ENCODE results near the gene SPACA9. TPM values are rescaled to one million over a fixed set of nuclear protein-coding genes. Genes with fewer than 3 reads are reported as not detected.

SPACA9 gene
- total RNA-seq, 1 donor from 2014 or later = 3.3 TPM

GRCh38 chr9:132849185-132849706 is 29.5 kb upstream of the SPACA9 start:
- Histone ChIP-seq H3K4me1 (no peaks in the 10 kb centered on the region), H3K27ac (no peak overlapping the region), H3K27me3 (no peaks in the 10 kb centered on the region), H3K4me3 (no peak overlapping the region), H3K36me3 (no peaks in the 10 kb centered on the region), H3K9me3 (no peaks in the 10 kb centered on the region)
- TF ChIP-seq CTCF (IDR thresholded peaks at IDR 0.05) = no peak
- peak; percentile 44 for ATAC-seq
- intact Hi-C loops (cut with DNase I) = no loop called here
- DNase-seq = no peak

GRCh38 chr9:132853482-132853881 is 25.2 kb upstream of the SPACA9 start:
- TF ChIP-seq CTCF (IDR thresholded peaks at IDR 0.05) = no peak
- peaks cover 4% of the 10 kb centered on the region for H3K4me1 ChIP-seq
- ATAC-seq = no peak

GRCh38 chr9:132854832-132855231 is 23.9 kb upstream of the SPACA9 start:
- Histone ChIP-seq H3K36me3 (no peaks in the 10 kb centered on the region), H3K27ac (no peak overlapping the region), H3K4me3 (no peak overlapping the region), H3K4me1 (peaks cover 4% of the 10 kb centered on the region), H3K9me3 (no peaks in the 10 kb centered on the region), H3K27me3 (no peaks in the 10 kb centered on the region)
- no peak for DNase-seq
- ATAC-seq = no peak
- TF ChIP-seq CTCF (IDR thresholded peaks at IDR 0.05) = no peak
- intact Hi-C loops (cut with DNase I) = no loop called here

More at GRCh38 chr9:132853482-132853881, 25.2 kb upstream of the SPACA9 start:
- Histone ChIP-seq H3K27me3 (no peaks in the 10 kb centered on the region), H3K36me3 (no peaks in the 10 kb centered on the region), H3K27ac (no peak overlapping the region), H3K4me3 (no peak overlapping the region), H3K9me3 (no peaks in the 10 kb centered on the region)
- DNase-seq = no peak
- intact Hi-C loops (cut with DNase I) = no loop called here

- intact Hi-C loops (cut with DNase I) = no loop called here
- H3K36me3 ChIP-seq = no peaks in the 10 kb centered on the region
- TF ChIP-seq CTCF (IDR thresholded peaks at IDR 0.05) = no peak
- no peaks in the 10 kb centered on the region for H3K27me3 ChIP-seq
- H3K27ac ChIP-seq = no peak overlapping the region
- no peak for ATAC-seq
- DNase-seq = no peak
- no peaks in the 10 kb centered on the region for H3K9me3 ChIP-seq
- no peak overlapping the region for H3K4me3 ChIP-seq
- H3K4me1 ChIP-seq = peaks cover 4% of the 10 kb centered on the region
Measured at GRCh38 chr9:132855904-132856303, 22.8 kb upstream of the SPACA9 start.

GRCh38 chr9:132857031-132857430 is 21.7 kb upstream of the SPACA9 start:
- no peak overlapping the region for H3K27ac ChIP-seq
- no peaks in the 10 kb centered on the region for H3K36me3 ChIP-seq
- ATAC-seq (peak; percentile 40), DNase-seq (no peak)
- TF ChIP-seq CTCF (IDR thresholded peaks at IDR 0.05) = no peak
- H3K27me3 ChIP-seq = no peaks in the 10 kb centered on the region
- H3K9me3 ChIP-seq = no peaks in the 10 kb centered on the region
- intact Hi-C loops (cut with DNase I) = no loop called here
- peaks cover 4% of the 10 kb centered on the region for H3K4me1 ChIP-seq
- no peak overlapping the region for H3K4me3 ChIP-seq

Measured in upper lobe of right lung (tissue), 1 donor.